Liver (tissue), 9 donors: Measurements from ENCODE around the gene KCNIP4. TPM values are rescaled to one million over a fixed set of nuclear protein-coding genes. Genes with fewer than 3 reads are reported as not detected.

Experiments used
- DNase-seq: peaks from one replicate; pipeline ENCODE4 v3.0.0-alpha.2; 2017; ENCODE audit warnings: low spot score
- H3K27ac ChIP-seq, 2 donors: one replicate each; pipeline ENCODE4 v1.7.0; 2013; ENCODE audit warnings: inconsistent platforms in 2 of 2, low read length in 2 of 2, control low read depth in 1 of 2, low read depth in 1 of 2, mild to moderate bottlenecking in 1 of 2
- H3K27me3 ChIP-seq, 4 donors: one replicate each; pipeline versions ENCODE4 v1.6.1 to v1.7.0; 2013; ENCODE audit warnings: low read length in 3 of 4, inconsistent platforms in 1 of 4, mild to moderate bottlenecking in 1 of 4, moderate library complexity in 1 of 4; ENCODE audit not compliant: control insufficient read depth in 4 of 4, insufficient read depth in 4 of 4
- H3K36me3 ChIP-seq, 4 donors: one replicate each; pipeline versions ENCODE4 v1.6.1 to v1.7.0; 2013; ENCODE audit warnings: low read length in 3 of 4, mild to moderate bottlenecking in 3 of 4, low read depth in 1 of 4, moderate library complexity in 1 of 4; ENCODE audit not compliant: control insufficient read depth in 4 of 4, insufficient read depth in 3 of 4
- H3K4me1 ChIP-seq, 4 donors: one replicate each; pipeline versions ENCODE4 v1.6.1 to v1.7.0; 2013; ENCODE audit warnings: low read length in 3 of 4, mild to moderate bottlenecking in 3 of 4, moderate library complexity in 1 of 4; ENCODE audit not compliant: control insufficient read depth in 4 of 4, insufficient read depth in 4 of 4
- H3K4me3 ChIP-seq, 3 donors: one replicate each; pipeline versions ENCODE4 v1.6.1 to v1.7.0; 2013; ENCODE audit warnings: low read length in 3 of 3, control low read depth in 1 of 3, low read depth in 1 of 3, mild to moderate bottlenecking in 1 of 3
- H3K9ac ChIP-seq, 2 donors: one replicate each; pipeline ENCODE4 v1.7.0; 2013; ENCODE audit warnings: low read length in 2 of 2, mild to moderate bottlenecking in 2 of 2, moderate library complexity in 2 of 2, control low read depth in 1 of 2, low read depth in 1 of 2
- H3K9me3 ChIP-seq, 4 donors: one replicate each; pipeline versions ENCODE4 v1.6.1 to v1.7.0; 2013; ENCODE audit warnings: low read length in 3 of 4; ENCODE audit not compliant: control insufficient read depth in 4 of 4
- EGR1 ChIP-seq, 2 donors: IDR thresholded peaks; 2 replicates each; pipeline ENCODE4 v1.6.1; 2016 to 2018; ENCODE audit warnings: antibody characterized with exemption in 2 of 2, low read depth in 2 of 2
- FOXA1 ChIP-seq: IDR thresholded peaks from 2 replicates; pipeline ENCODE4 v1.6.1; 2016; ENCODE audit warnings: antibody characterized with exemption
- FOXA2 ChIP-seq: IDR thresholded peaks from 2 replicates; pipeline ENCODE4 v1.6.1; 2016; ENCODE audit warnings: antibody characterized with exemption
- GABPA ChIP-seq, 2 donors: IDR thresholded peaks in 1 of 2; conservative IDR thresholded peaks in 1 of 2; 2 replicates each; pipeline ENCODE4 v1.6.1; 2016; ENCODE audit warnings: antibody characterized with exemption in 2 of 2, mild to moderate bottlenecking in 1 of 2, moderate library complexity in 1 of 2
- HNF4A ChIP-seq, 2 donors: conservative IDR thresholded peaks; 2 replicates each; pipeline ENCODE4 v1.6.1; 2016; ENCODE audit warnings: antibody characterized with exemption in 2 of 2, mild to moderate bottlenecking in 2 of 2
- HNF4G ChIP-seq: IDR thresholded peaks from 2 replicates; pipeline ENCODE4 v1.6.1; 2016; ENCODE audit warnings: antibody characterized with exemption
- JUND ChIP-seq, 2 donors: IDR thresholded peaks; 2 replicates each; pipeline ENCODE4 v1.6.1; 2016; ENCODE audit warnings: antibody characterized with exemption in 2 of 2
- NR2F2 ChIP-seq: IDR thresholded peaks from 2 replicates; pipeline ENCODE4 v1.6.1; 2016; ENCODE audit warnings: antibody characterized with exemption
- RAD21 ChIP-seq, 2 donors: IDR thresholded peaks; 2 replicates each; pipeline ENCODE4 v1.6.1; 2016; ENCODE audit warnings: antibody characterized with exemption in 2 of 2, mild to moderate bottlenecking in 2 of 2
- RXRA ChIP-seq, 2 donors: IDR thresholded peaks; 2 replicates each; pipeline ENCODE4 v1.6.1; 2017 to 2018; ENCODE audit warnings: antibody characterized with exemption in 2 of 2, mild to moderate bottlenecking in 1 of 2
- SP1 ChIP-seq: IDR thresholded peaks from 2 replicates; pipeline ENCODE4 v1.6.1; 2018; ENCODE audit warnings: antibody characterized with exemption, mild to moderate bottlenecking
- TAF1 ChIP-seq: conservative IDR thresholded peaks from 2 replicates; pipeline ENCODE4 v1.6.1; 2016; ENCODE audit warnings: antibody characterized with exemption, mild to moderate bottlenecking
- YY1 ChIP-seq: IDR thresholded peaks from 2 replicates; pipeline ENCODE4 v1.6.1; 2016; ENCODE audit warnings: antibody characterized with exemption, mild to moderate bottlenecking
- WGBS: extraction: QIAGEN DNeasy Blood & Tissue Kit; methylation state at CpG from one replicate; pipeline ENCODE4 v1.1.7; 2013; 5-methylcytosine and 5-hydroxymethylcytosine counted together
- polyA plus RNA-seq, 2 donors: library from polyadenylated mRNA; stranded (reverse) in 1 of 2; unstranded in 1 of 2; fragments of 200-250 nt in 1 of 2; fragments of >200 nt in 1 of 2; fragmentation: Nextera tagmentation in 1 of 2; extraction: Ambion mirVana in 1 of 2; gene quantifications; one replicate each; pipeline versions ENCODE4 v1.2.1 to v1.2.3, GENCODE V29; 2013 to 2015
- total RNA-seq, 2 donors: library from RNA; depleted of rRNA; stranded (reverse); fragments of >200 nt; gene quantifications; one replicate each; pipeline ENCODE4 v1.2.3, GENCODE V29; 2014
- TF ChIP-seq, protein P1 (sequence below): IDR thresholded peaks from 2 replicates; pipeline ENCODE4 v1.6.1; 2016; ENCODE audit warnings: antibody characterized with exemption
- TF ChIP-seq, protein P2 (sequence below): fragments of 150-350 bp; IDR thresholded peaks from 2 replicates; pipeline ENCODE4 v1.5.1; 2017; ENCODE audit warnings: improper control_type of control experiment, low read depth, low read length; ENCODE audit not compliant: missing input control
- TF ChIP-seq, protein P3 (sequence below): IDR thresholded peaks from 2 replicates; pipeline ENCODE4 v1.6.1; 2016; ENCODE audit warnings: antibody characterized with exemption, mild to moderate bottlenecking
- TF ChIP-seq, protein P4 (sequence below): IDR thresholded peaks from 2 replicates; pipeline ENCODE4 v1.6.1; 2016; ENCODE audit warnings: antibody characterized with exemption
- TF ChIP-seq, protein P5 (sequence below): IDR thresholded peaks from 2 replicates; pipeline ENCODE4 v1.6.1; 2016; ENCODE audit warnings: antibody characterized with exemption
- donor health status: healthy.
- donor health status: healthy.
- donor health status: healthy.
- donor health status: healthy.
- donor health status: healthy.

Gene KCNIP4
- total and polyA plus RNA-seq, 4 donors = 0.08 to 0.14 TPM; not detected in 2

DNA sequence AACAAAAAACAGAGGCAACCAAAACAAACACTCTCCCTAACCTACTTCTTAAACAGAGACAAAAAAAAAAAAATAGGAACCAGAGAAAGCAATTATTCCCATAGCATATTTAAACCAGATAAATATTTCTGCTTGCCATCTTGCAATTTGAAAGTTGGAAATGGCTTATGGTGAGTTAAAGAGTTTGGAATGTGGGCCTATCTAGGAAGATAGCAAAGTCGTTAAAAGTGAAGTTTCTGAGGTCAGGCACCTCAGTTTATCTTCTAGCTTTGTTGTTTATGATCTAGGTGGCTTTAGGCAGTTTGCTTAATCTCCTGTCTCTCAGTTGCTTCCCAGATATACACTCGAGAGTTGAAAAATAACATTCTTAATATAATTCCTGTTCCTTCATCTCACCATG lies 284.2 kb downstream of the KCNIP4 start:
- Histone ChIP-seq H3K4me3 (no peak overlapping the region), H3K27ac (no peak overlapping the region), H3K9ac (no peak overlapping the region), H3K36me3 (no peaks in the 10 kb centered on the region), H3K27me3 (no peaks in the 10 kb centered on the region), H3K9me3 (peaks cover 0 to 2% (median 0%) of the 10 kb centered on the region in 4 donors), H3K4me1 (no peaks in the 10 kb centered on the region)
- DNase-seq = no peak
- WGBS = 17% methylated on average over 2 of the region's 2 CpGs
- no peak for TF ChIP-seq TAF1
- no peak for TF ChIP-seq RXRA (IDR thresholded peaks at IDR 0.05)
- TF ChIP-seq GABPA (IDR thresholded peaks at IDR 0.05 in 1 of 2, conservative IDR thresholded peaks at IDR 0.05 in 1 of 2) = no peak
- TF ChIP-seq YY1 = no peak
- no peak for TF ChIP-seq FOXA2
- no peak for TF ChIP-seq JUND (IDR thresholded peaks at IDR 0.05)
- no peak for TF ChIP-seq NR2F2

DNA sequence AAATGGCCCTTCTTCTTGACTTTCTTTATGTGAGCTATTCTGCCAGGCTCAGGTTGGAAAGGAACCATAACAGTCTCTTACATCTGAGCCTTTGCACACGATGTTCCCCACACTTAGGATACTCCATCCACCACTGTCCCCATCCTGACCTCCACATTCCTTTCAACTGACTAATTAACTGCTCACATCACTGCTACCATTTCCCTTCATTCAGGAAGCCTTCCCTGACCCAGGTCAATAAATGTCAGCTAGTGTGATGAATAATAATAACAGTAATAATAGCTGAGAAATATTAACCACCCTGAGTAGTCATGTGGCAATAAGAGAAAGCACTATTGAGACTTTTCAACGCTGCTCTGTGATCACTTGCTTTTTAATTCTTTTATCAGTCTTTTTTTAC lies 291.7 kb downstream of the KCNIP4 start:
- Histone ChIP-seq H3K27me3 (no peaks in the 10 kb centered on the region), H3K9ac (no peak overlapping the region), H3K9me3 (no peaks in the 10 kb centered on the region), H3K36me3 (no peaks in the 10 kb centered on the region), H3K27ac (no peak overlapping the region), H3K4me3 (no peak overlapping the region), H3K4me1 (no peaks in the 10 kb centered on the region)
- 47% methylated on average over 2 of the region's 2 CpGs for WGBS
- no peak for DNase-seq
- TF ChIP-seq FOXA1 (no peak), NR2F2 (peak; percentile 38)

DNA sequence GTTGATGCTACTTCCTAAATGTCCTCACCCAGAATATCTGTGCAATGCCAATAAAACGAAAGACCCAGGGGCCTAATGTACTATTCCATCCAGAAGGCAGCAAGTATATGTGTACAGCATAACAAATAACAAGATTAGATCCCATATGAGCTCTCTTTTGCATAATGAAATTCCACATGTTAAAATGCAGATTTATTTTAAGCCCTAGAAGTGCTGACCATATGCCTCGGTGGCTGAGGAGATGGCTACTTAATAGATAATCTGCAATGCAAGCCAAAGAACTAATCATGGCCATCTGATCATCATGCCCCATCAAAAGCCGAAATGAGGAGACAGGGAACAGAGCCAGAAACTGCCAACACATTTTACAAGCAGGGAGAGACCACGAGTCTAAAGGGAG lies 293.5 kb downstream of the KCNIP4 start:
- TF ChIP-seq, protein P1, sequence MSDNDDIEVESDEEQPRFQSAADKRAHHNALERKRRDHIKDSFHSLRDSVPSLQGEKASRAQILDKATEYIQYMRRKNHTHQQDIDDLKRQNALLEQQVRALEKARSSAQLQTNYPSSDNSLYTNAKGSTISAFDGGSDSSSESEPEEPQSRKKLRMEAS = no peak
- no peak for TF ChIP-seq SP1
- TF ChIP-seq HNF4G = no peak
- no peak for TF ChIP-seq FOXA2
- TF ChIP-seq, protein P2, sequence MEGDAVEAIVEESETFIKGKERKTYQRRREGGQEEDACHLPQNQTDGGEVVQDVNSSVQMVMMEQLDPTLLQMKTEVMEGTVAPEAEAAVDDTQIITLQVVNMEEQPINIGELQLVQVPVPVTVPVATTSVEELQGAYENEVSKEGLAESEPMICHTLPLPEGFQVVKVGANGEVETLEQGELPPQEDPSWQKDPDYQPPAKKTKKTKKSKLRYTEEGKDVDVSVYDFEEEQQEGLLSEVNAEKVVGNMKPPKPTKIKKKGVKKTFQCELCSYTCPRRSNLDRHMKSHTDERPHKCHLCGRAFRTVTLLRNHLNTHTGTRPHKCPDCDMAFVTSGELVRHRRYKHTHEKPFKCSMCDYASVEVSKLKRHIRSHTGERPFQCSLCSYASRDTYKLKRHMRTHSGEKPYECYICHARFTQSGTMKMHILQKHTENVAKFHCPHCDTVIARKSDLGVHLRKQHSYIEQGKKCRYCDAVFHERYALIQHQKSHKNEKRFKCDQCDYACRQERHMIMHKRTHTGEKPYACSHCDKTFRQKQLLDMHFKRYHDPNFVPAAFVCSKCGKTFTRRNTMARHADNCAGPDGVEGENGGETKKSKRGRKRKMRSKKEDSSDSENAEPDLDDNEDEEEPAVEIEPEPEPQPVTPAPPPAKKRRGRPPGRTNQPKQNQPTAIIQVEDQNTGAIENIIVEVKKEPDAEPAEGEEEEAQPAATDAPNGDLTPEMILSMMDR = no peak
- TF ChIP-seq, protein P3, sequence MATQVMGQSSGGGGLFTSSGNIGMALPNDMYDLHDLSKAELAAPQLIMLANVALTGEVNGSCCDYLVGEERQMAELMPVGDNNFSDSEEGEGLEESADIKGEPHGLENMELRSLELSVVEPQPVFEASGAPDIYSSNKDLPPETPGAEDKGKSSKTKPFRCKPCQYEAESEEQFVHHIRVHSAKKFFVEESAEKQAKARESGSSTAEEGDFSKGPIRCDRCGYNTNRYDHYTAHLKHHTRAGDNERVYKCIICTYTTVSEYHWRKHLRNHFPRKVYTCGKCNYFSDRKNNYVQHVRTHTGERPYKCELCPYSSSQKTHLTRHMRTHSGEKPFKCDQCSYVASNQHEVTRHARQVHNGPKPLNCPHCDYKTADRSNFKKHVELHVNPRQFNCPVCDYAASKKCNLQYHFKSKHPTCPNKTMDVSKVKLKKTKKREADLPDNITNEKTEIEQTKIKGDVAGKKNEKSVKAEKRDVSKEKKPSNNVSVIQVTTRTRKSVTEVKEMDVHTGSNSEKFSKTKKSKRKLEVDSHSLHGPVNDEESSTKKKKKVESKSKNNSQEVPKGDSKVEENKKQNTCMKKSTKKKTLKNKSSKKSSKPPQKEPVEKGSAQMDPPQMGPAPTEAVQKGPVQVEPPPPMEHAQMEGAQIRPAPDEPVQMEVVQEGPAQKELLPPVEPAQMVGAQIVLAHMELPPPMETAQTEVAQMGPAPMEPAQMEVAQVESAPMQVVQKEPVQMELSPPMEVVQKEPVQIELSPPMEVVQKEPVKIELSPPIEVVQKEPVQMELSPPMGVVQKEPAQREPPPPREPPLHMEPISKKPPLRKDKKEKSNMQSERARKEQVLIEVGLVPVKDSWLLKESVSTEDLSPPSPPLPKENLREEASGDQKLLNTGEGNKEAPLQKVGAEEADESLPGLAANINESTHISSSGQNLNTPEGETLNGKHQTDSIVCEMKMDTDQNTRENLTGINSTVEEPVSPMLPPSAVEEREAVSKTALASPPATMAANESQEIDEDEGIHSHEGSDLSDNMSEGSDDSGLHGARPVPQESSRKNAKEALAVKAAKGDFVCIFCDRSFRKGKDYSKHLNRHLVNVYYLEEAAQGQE = no peak
- no peak for TF ChIP-seq EGR1 (IDR thresholded peaks at IDR 0.05; ENCODE audit: low read depth in 2 of 2)
- no peak for TF ChIP-seq FOXA1
- TF ChIP-seq, protein P4, sequence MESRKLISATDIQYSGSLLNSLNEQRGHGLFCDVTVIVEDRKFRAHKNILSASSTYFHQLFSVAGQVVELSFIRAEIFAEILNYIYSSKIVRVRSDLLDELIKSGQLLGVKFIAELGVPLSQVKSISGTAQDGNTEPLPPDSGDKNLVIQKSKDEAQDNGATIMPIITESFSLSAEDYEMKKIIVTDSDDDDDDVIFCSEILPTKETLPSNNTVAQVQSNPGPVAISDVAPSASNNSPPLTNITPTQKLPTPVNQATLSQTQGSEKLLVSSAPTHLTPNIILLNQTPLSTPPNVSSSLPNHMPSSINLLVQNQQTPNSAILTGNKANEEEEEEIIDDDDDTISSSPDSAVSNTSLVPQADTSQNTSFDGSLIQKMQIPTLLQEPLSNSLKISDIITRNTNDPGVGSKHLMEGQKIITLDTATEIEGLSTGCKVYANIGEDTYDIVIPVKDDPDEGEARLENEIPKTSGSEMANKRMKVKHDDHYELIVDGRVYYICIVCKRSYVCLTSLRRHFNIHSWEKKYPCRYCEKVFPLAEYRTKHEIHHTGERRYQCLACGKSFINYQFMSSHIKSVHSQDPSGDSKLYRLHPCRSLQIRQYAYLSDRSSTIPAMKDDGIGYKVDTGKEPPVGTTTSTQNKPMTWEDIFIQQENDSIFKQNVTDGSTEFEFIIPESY = no peak
- TF ChIP-seq NR2F2 = no peak
- no peak for TF ChIP-seq RXRA (IDR thresholded peaks at IDR 0.05)
- TF ChIP-seq TAF1 = no peak
- TF ChIP-seq, protein P5, sequence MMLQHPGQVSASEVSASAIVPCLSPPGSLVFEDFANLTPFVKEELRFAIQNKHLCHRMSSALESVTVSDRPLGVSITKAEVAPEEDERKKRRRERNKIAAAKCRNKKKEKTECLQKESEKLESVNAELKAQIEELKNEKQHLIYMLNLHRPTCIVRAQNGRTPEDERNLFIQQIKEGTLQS = no peak
- no peak for TF ChIP-seq JUND (IDR thresholded peaks at IDR 0.05)
- TF ChIP-seq RAD21 (IDR thresholded peaks at IDR 0.05) = no peak
- TF ChIP-seq HNF4A (conservative IDR thresholded peaks at IDR 0.05) = no peak
- no peak for TF ChIP-seq YY1
- TF ChIP-seq GABPA (IDR thresholded peaks at IDR 0.05 in 1 of 2, conservative IDR thresholded peaks at IDR 0.05 in 1 of 2) = no peak
- Histone ChIP-seq H3K27me3 (no peaks in the 10 kb centered on the region), H3K9ac (no peak overlapping the region), H3K4me1 (no peaks in the 10 kb centered on the region), H3K4me3 (no peak overlapping the region), H3K36me3 (no peaks in the 10 kb centered on the region), H3K27ac (no peak overlapping the region), H3K9me3 (no peaks in the 10 kb centered on the region)
- WGBS = 52% methylated on average over 4 of the region's 4 CpGs
- no peak for DNase-seq
